ENCODE measurements around the gene LTA4H.

DNA sequence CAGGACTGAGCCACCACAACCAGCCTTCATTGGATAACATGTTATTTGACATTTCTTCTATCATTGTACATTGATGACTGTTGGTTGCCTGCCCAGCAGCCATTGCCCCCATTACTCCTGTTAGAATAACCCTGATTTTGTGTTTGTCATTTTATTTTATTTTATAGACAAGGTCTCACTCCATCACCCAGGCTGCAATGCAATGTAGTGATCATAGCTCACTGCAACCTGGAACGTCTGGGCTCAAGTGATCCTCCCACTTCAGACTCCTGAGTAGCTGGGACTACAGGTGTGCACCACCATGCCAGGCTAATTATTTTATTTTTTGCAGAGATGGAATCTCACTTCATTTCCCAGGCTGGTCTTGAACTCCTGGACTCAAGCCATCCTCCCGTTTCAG is 33.2 kb upstream of the LTA4H start:
- TF ChIP-seq, protein P1, sequence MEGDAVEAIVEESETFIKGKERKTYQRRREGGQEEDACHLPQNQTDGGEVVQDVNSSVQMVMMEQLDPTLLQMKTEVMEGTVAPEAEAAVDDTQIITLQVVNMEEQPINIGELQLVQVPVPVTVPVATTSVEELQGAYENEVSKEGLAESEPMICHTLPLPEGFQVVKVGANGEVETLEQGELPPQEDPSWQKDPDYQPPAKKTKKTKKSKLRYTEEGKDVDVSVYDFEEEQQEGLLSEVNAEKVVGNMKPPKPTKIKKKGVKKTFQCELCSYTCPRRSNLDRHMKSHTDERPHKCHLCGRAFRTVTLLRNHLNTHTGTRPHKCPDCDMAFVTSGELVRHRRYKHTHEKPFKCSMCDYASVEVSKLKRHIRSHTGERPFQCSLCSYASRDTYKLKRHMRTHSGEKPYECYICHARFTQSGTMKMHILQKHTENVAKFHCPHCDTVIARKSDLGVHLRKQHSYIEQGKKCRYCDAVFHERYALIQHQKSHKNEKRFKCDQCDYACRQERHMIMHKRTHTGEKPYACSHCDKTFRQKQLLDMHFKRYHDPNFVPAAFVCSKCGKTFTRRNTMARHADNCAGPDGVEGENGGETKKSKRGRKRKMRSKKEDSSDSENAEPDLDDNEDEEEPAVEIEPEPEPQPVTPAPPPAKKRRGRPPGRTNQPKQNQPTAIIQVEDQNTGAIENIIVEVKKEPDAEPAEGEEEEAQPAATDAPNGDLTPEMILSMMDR (IDR thresholded peaks at IDR 0.05 in 4 of 5, conservative IDR thresholded peaks at IDR 0.05 in 1 of 5): no peak
- no peak for TF ChIP-seq POLR2A (IDR thresholded peaks at IDR 0.05)

Data from gastrocnemius medialis (tissue), 4 donors.